WERI-Rb-1 (cell line): ENCODE data around the gene KDM4C.

Source experiments
- DNase-seq: peaks from one replicate; pipeline ENCODE4 v3.0.0-alpha.2; 2020
- H3K27ac ChIP-seq: fragments of 250-450 bp; sonication (Bioruptor Pico); 2 replicates; pipeline ENCODE4 v1.5.1; 2020; ENCODE audit warnings: mild to moderate bottlenecking, moderate library complexity
- H3K27me3 ChIP-seq: fragments of 250-450 bp; sonication (Bioruptor Pico); 2 replicates; pipeline ENCODE4 v1.5.1; 2021; ENCODE audit warnings: mild to moderate bottlenecking, low read depth, moderate library complexity; ENCODE audit not compliant: insufficient read depth, severe bottlenecking
- H3K36me3 ChIP-seq: fragments of 250-450 bp; sonication (Bioruptor Pico); 2 replicates; pipeline ENCODE4 v1.5.1; 2020; ENCODE audit warnings: mild to moderate bottlenecking, moderate library complexity
- H3K4me3 ChIP-seq: 2 replicates; pipeline ENCODE4 v1.5.1; 2011; ENCODE audit warnings: low read depth, mild to moderate bottlenecking, control low read depth, low read length
- H3K9me3 ChIP-seq: fragments of 250-450 bp; sonication (Bioruptor Pico); 2 replicates; pipeline ENCODE4 v1.5.1; 2021; ENCODE audit warnings: mild to moderate bottlenecking, moderate library complexity; ENCODE audit not compliant: severe bottlenecking
- CTCF ChIP-seq: IDR thresholded peaks from 2 replicates; pipeline ENCODE4 v1.5.1; 2011; ENCODE audit warnings: low read depth, mild to moderate bottlenecking, control low read depth, inconsistent platforms, low read length

Gene KDM4C

DNA sequence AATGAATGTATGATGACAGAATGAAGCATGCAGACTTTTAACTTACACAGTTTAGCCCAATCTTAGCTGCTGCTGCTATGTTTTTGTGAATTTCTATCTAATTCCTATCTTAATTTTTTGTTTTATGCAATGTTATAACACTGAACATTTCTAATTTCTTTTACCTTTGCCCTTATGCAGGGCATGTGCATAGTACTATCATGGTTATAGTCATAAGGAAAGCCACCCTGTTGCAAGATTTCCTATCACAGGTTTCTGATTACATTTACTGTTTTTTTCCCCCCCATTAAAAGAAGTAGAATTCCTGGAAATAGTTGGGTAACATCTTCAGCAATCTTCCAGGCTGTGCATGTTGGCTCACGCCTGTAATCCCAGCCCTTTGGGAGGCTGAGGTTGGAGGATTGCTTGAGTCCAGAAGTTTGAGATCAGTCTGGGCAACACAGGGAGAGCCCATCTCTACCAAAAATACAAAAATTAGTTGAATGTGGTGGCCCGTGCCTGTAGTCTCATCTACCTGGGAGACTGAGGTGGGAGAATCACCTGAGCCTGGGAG is 164.4 kb downstream of the KDM4C start:
- Histone ChIP-seq H3K9me3 (no peaks in the 10 kb centered on the region), H3K27me3 (no peaks in the 10 kb centered on the region), H3K36me3 (no peaks in the 10 kb centered on the region), H3K4me3 (no peak overlapping the region), H3K27ac (no peak overlapping the region)
- DNase-seq: no peak
- TF ChIP-seq CTCF: no peak

DNA sequence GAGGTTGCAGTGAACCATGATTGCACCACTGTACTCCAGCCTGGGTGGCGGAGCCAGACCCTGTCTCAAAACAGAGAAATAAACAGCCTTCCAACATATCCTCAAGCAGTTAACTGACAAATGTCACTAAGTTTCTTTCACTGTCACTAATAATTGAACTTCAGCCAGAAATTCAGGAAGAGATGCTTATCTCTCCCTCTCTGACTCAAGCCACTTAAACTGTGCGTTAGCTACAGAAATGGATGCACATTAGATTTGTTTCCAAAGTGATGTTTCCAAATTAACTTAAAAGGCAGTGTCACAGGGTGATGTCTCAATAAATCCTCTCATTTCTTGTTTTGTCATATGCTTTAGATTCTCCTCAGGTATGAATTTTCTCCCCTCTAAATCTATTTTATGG is 164.9 kb downstream of the KDM4C start:
- Histone ChIP-seq H3K27ac (no peak overlapping the region), H3K9me3 (no peaks in the 10 kb centered on the region), H3K36me3 (no peaks in the 10 kb centered on the region), H3K4me3 (no peak overlapping the region), H3K27me3 (no peaks in the 10 kb centered on the region)
- no peak for TF ChIP-seq CTCF
- no peak for DNase-seq

DNA sequence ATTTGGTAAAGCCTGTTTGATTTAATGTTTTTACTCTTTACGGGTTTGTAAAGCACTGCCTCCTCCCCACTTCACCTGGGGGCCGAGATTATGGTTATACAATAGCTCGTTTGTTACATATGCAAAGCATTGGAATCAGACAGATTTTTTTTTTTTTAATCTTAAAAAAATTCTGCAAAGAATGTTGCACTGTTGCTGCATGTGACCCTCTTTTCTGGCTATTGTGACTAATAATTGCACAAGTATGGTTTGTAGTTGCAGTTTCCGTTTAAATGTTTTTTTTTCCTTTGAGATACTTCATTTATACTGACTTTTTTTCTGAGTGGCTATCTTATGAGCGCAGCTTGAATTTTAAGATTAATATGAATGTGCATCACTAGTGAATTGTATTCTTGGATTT is 165.3 kb downstream of the KDM4C start:
- H3K4me3 ChIP-seq: no peak overlapping the region
- no peaks in the 10 kb centered on the region for H3K9me3 ChIP-seq
- no peak for DNase-seq
- H3K27me3 ChIP-seq: no peaks in the 10 kb centered on the region
- no peak for TF ChIP-seq CTCF
- H3K36me3 ChIP-seq: no peaks in the 10 kb centered on the region
- no peak overlapping the region for H3K27ac ChIP-seq

DNA sequence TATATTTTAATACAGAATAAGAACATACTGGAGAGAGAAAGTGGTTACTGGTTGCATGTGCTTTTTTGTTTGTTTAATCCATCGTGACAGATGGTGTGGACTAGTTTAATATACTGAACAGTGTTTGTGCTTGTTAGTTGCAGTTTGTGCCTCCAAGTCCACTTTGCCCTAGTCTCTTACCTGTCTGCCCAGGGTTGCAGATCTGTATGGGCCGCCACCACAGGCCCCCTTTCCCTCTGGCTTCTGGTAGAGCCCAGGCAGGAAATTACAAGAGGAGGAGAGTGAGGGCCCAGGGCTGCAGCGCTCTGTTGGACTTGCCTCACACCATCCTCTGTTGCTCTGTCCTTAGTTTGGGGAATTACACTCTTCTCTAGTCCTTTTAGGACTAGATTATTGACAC is 166.4 kb downstream of the KDM4C start:
- H3K27ac ChIP-seq: no peak overlapping the region
- no peak for TF ChIP-seq CTCF
- H3K36me3 ChIP-seq: no peaks in the 10 kb centered on the region
- no peaks in the 10 kb centered on the region for H3K27me3 ChIP-seq
- no peak overlapping the region for H3K4me3 ChIP-seq
- DNase-seq: no peak
- H3K9me3 ChIP-seq: no peaks in the 10 kb centered on the region

DNA sequence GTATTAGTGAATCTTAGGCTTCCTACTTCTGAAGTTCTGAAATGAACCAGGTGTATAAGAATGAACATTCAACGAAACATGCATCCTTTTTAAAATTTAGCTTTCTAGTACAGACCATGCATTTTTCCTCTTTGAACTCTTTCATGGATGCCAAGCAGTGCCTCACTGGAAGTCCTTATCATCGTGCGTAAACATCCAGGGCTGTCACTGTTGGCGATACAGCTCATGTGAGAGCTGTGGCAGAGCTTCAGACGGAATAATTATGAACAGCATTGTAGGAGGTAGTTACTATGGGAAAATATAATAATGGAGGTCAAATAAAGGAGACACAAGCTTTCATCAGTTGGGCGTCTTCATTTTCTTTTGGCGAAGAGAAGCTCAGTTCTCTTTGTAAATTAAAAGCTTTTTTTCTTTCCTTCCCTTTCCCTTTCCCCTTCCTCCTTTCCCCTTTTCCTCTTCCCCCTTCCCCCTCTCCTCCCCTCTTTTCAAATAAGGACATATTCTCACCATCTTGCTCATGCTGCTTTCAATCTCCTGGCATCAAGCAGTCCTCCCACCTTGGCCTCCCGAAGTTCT is 167.3 kb downstream of the KDM4C start:
- Histone ChIP-seq H3K4me3 (no peak overlapping the region), H3K27ac (no peak overlapping the region), H3K36me3 (no peaks in the 10 kb centered on the region), H3K27me3 (no peaks in the 10 kb centered on the region), H3K9me3 (no peaks in the 10 kb centered on the region)
- no peak for TF ChIP-seq CTCF
- DNase-seq: no peak

DNA sequence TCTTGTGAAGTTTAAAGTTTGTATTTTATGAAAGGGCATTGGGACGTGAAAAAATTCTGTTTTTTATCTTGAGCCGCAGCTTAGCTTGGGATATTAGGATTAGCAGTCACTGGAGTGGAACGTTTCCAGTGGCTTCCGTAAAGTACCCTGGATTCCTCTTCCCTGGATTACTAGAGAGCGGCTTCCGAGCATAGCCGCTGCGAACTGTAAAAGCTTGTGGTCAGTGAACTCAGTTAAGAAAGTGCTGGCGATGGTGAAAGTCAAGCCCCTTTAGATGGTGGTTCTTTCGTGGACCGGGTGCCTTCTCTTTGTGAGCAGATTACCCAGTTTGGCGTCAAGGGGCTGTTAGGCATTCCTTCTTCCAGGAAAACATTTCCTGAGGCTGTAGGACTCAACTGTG is 168.1 kb downstream of the KDM4C start:
- H3K4me3 ChIP-seq: no peak overlapping the region
- no peak overlapping the region for H3K27ac ChIP-seq
- H3K9me3 ChIP-seq: no peaks in the 10 kb centered on the region
- H3K36me3 ChIP-seq: no peaks in the 10 kb centered on the region
- no peak for TF ChIP-seq CTCF
- peak; percentile 76 for DNase-seq
- no peaks in the 10 kb centered on the region for H3K27me3 ChIP-seq
